NCI-H2081 (cell line): ENCODE data around the gene MPST.

ENCODE experiments used
- DNase-seq, 2 experiments: peaks; one replicate each; lab custom pipeline; 2025; lab: John Stamatoyannopoulos, UW

The MPST gene

GRCh38 chr22:37079158-37079557 lies 59.6 kb downstream of the MPST start:
- no peak for DNase-seq
